Left renal cortex interstitium (tissue), 4 donors: Measurements from ENCODE around the gene PCBP3. TPM values are rescaled to one million over a fixed set of nuclear protein-coding genes. Genes with fewer than 3 reads are reported as not detected.

ENCODE experiments used
- DNase-seq, 4 donors: peaks; one replicate each; pipeline ENCODE4 v3.0.0-alpha.2; 2013; ENCODE audit warnings: low read depth in 4 of 4, low spot score in 2 of 4, missing footprints in 1 of 4
- polyA plus RNA-seq, 4 donors: library from polyadenylated mRNA; unstranded; fragments of 120-200 nt; gene quantifications; one replicate each; pipeline ENCODE4 v1.2.1, GENCODE V29; 2013; ENCODE audit not compliant: insufficient read length in 4 of 4

PCBP3 gene
- polyA plus RNA-seq, 4 donors, result 1.1 to 2.0 (median 1.6) TPM

- DNase-seq, result no peak
Observed at GRCh38 chr21:45982758-45983648, 339.5 kb downstream of the PCBP3 start.

DNA sequence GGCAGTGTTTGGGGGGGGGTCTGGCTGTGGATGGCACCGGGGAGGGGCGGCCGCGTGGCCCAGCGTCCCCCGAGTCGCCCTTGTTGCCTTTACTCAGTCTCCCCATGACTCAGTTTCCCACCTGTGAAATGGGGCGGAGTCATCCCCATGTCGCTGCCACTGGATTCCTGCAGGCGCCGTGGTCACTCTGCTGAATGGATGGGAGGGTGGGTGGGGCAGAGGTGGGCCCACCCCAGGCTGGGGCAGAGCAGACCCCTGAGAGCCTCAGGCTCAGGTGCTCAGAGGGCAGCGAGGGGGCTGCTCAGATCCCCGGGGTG, 340.1 kb downstream of the PCBP3 start:
- DNase-seq, result no peak

DNA sequence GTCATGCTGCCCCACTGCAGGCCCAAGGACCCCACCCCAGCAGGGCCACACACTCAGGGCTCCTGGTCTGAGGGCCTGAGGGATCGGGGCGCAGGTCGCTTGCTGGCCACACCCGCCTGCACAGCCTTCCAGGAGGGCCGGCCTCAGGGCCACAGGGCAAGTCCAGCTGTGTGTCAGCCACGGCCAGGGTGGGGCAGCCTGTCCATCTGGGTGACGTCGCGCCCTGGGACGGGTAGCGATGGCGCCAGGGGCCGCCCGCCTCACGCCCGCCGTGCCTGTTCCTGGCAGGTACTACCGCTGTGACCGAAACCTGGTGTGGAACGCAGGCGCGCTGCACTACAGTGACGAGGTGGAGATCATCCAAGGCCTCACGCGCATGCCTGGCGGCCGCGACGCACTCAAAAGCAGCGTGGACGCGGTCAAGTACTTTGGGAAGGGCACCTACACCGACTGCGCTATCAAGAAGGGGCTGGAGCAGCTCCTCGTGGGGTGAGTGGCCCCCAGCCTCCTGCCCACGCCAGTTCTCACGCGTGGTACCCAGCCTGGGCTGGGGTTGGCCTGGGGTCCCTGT, 340.5 kb downstream of the PCBP3 start:
- no peak for DNase-seq

DNA sequence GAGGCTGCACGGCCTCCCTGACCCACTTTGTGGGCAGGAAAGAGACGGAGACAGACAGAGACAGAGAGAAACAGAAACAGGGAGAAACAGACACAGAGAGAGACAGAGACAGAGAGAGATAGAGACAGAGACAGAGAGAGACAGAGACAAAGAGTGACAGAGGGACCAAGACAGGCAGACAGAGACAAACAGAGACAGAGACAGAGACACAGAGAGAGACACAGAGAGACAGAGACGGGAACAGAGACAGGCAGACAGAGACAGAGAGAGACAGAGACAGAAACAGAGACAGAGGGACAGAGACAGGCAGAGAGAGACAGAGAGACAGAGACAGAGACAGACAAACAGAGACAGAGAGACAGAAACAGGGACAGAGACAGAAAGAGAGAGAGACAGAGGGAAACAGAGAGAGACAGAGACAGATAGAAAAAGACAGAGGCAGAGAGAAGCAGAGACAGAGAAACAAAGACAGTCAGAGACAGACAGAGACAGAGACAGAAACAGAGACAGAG, 341.1 kb downstream of the PCBP3 start:
- DNase-seq, result no peak

- no peak for DNase-seq
Observed at GRCh38 chr21:45985471-45986315, 342.2 kb downstream of the PCBP3 start.

GRCh38 chr21:45986316-45987051, 343.0 kb downstream of the PCBP3 start:
- no peak for DNase-seq

DNA sequence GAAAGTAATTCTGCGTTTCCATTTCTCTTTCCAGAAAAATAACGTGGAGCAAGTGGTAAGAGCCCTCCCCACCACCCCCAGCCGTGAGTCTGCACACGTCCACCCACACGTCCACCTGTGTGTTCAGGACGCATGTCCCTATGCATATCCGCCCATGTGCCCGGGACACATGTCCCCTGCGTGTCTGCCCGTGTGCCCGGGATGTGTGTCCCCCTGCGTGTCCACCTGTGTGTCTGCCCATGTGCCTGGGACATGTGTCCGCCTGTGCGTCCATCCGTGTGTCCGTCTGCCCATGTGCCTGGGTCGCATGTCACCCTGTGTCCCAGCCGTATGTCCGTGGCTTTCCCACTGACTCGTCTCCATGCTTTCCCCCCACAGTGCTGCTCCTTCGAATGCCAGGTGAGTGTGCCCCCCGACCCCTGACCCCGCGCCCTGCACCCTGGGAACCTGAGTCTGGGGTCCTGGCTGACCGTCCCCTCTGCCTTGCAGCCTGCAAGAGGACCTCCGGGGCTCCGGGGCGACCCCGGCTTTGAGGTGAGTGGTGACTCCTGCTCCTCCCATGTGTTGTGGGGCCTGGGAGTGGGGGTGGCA, 343.7 kb downstream of the PCBP3 start:
- DNase-seq, result no peak

DNA sequence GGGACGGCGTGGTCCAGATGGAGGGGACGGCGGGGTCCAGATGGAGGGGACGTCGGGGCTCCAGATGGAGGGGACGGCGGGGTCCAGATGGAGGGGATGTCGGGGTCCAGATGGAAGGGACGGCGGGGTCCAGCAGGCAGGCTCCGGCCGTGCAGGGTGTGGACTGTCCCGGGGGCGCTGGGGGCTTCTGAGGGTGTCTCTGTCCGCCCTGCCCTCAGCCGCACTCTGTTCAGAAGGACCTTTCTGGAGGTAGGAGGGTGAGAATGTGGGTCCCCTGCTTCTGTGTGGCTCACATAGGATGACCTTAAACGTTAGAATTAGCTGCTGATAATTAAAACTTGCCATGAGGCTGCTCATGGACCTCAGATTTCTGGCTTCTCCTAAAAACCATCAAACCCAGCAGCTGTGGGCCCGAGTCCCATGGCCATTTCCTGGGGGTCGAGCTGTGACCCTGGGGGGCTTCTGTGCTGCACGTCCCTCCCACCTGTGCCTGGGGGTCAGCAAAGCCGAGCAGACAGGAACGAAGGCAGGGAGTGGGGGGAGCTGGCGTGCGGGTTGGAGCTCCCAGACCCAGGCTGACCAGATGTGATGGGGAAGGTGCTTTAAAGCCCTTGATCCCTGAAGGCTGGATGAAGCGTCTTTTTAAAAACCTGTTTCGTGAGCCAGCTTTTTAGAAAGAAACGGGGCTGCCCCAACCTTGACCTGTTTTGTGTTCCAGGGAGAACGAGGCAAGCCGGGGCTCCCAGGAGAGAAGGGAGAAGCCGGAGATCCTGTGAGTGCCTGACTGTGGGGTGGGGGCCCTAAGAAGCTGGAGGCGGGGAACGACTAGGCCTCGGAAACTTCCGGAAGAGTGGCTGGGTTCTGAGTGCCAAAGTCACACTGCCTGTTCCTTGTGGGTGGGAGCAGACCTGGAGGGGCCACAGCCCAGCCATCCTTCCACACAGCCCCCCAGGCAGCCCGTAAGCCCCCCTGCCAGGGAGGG, 345.1 kb downstream of the PCBP3 start:
- DNase-seq, result no peak

DNA sequence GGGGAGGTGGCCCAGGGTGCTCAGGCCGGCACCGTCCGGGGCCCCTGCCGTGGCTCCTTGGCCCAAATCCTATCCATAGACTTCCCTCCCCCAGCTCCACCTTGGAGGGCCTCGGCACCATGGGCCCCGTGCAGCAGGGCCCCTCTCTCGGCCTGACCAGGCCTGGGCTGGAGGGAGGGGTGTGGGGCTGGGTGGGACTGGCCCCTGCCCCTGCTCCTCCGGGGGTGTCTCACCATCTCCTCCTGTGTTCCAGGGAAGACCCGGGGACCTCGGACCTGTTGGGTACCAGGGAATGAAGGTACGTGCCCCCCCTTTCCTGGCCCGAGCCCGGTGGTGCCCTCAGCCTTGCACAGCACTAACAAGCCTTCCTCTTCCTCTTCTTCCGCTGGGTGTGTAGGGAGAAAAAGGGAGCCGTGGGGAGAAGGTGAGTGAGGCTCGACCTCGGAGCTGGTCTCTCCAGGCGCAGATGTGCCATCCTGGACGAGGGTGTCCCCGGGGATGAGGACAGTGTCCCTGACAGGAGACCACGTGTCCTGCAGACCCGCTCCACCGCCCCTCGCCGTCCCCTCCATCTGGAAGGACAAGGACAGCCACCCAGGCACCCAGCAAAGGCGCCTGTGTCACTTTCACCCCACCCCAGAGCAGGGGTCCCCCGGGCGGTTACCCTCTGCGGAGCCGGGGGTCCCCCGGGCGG, 346.0 kb downstream of the PCBP3 start:
- DNase-seq, result no peak

- no peak for DNase-seq
Observed at GRCh38 chr21:45990049-45990711, 346.7 kb downstream of the PCBP3 start.

DNA sequence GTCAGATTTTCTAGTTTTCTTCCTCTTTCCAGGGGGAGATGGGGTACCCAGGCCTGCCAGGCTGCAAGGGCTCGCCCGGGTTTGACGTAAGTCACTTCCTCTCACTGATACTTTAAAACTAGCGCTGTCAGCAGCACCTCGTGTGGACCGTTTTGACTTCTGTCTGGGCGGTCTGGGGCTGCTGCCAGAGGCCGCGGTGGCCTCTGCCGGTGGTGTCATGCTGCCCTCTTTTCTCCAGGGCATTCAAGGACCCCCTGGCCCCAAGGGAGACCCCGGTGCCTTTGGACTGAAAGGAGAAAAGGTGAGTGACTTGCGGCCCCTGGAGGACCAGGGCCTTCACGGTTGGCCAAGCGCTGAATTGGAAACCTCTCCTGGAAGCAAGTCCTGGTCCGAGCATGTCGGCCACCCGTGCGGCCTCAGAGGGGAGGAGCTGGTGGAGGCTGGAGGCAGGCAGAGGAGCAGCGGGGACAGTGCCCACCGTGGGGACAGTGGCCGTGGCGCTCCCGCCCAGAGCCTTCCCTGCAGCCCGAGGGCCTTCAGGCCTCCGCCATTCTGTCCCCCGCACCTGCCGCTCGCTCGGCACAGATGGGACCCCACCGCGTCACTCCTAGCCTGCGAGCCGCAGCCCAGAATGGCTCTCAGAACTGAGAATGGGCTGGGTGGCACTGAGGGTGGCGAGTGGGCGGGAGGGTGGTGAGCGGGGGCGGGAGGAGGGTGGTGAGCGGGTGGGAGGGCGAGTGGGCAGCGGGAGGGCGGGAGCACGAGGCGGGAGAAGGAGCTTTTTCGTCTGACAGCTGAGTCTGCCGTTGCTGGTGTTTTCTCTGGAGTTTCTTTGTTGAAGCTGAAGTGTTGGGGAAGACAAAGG, 347.4 kb downstream of the PCBP3 start:
- DNase-seq, result no peak

- DNase-seq, result no peak
Observed at GRCh38 chr21:45991606-45992300, 348.2 kb downstream of the PCBP3 start.
